ENCODE results near the gene TRAF6.

DNA sequence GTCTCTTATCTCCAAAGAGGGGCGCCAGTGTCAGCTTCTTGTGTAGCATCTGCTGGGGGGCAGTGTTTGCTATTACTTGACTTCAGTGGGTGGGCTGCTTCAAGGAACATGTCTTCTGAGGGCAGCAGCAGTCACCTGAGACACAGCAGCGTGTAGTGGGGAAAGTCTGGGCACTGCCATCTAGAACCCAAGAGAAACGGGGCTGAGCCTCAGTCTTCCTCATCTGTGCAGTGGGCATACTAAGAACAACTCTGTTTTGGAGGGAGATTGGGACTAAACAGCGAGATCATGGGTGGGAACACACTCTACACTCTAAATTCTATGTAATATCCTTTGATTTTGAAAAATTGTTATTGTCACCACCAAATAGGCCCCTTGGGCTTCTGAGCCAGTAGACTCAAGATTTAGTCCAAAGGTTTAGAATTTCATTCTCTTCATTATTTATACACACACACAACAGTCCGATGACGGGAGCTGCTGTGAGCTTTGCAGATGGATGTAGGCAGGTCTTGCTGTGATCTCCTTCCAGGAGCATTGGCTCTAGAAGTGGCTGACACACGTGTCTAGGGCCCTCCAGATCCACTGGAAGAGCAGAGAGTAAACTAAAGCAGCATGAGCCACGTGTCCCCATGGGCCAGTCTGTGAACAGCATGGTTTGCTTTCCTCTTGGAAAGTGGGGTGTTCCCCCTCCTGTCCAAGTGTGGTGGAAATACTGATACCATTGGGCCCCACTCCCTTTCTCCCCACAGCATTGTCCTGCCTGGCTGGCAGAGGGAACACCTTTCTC is 51.8 kb downstream of the TRAF6 start:
- TF ChIP-seq EZH2 (IDR thresholded peaks at IDR 0.05; ENCODE audit: borderline replicate concordance, insufficient read depth, low read depth, low read length, poor library complexity, severe bottlenecking) (no peak), CTCF (IDR thresholded peaks at IDR 0.05) (no peak)

Measured in B cell (primary cell).